WTC11 (cell line): ENCODE measurements around the gene C3orf18. TPM values are rescaled to one million over a fixed set of nuclear protein-coding genes. Genes with fewer than 3 reads are reported as not detected.

ENCODE experiments used
- ATAC-seq: fragments of 200-7000 bp; cut with Tn5 transposase; 2 replicates; pipeline ENCODE4 v1.10.0; 2021; ENCODE audit warnings: mild to moderate bottlenecking, moderate library complexity
- CTCF ChIA-PET: fragments of 300-600 bp; sonication (Branson Sonifier 250); formaldehyde crosslinking; loops from one replicate; lab custom pipeline; 2021; ENCODE audit warnings: antibody characterized with exemption; lab: Charles Lee
- POLR2A ChIA-PET: fragments of 350-600 bp; sonication (Branson Sonifier 250); formaldehyde crosslinking; loops from one replicate; lab custom pipeline; 2021; ENCODE audit warnings: antibody characterized with exemption; lab: Charles Lee
- DNase-seq: peaks from one replicate; pipeline ENCODE4 v3.0.0; 2021; ENCODE audit warnings: low spot score
- H3K27ac Mint-ChIP-seq: 2 replicates; pipeline ENCODE4 v1.8.0; 2021; ENCODE audit warnings: mixed read lengths
- H3K27me3 Mint-ChIP-seq: 2 replicates; pipeline ENCODE4 v1.8.0; 2021; ENCODE audit warnings: low read depth, mild to moderate bottlenecking, moderate library complexity, mixed read lengths
- H3K36me3 Mint-ChIP-seq: 2 replicates; pipeline ENCODE4 v1.8.0; 2021; ENCODE audit warnings: mixed read lengths
- H3K4me1 Mint-ChIP-seq: 2 replicates; pipeline ENCODE4 v1.8.0; 2022; ENCODE audit warnings: mixed read lengths
- H3K4me3 Mint-ChIP-seq: 2 replicates; pipeline ENCODE4 v1.8.0; 2021; ENCODE audit warnings: mild to moderate bottlenecking, moderate library complexity, mixed read lengths
- H3K9me3 Mint-ChIP-seq: 2 replicates; pipeline ENCODE4 v1.8.0; 2021; ENCODE audit warnings: mixed read lengths
- AR ChIP-seq: fragments of 250-450 bp; sonication (Bioruptor Pico); IDR thresholded peaks from 2 replicates; pipeline ENCODE4 v1.9.0; 2021; ENCODE audit warnings: mild to moderate bottlenecking
- ATF6 ChIP-seq: sonication (generic); formaldehyde crosslinking; IDR thresholded peaks from 2 replicates; pipeline ENCODE4 v1.8.1; 2023; ENCODE audit warnings: mild to moderate bottlenecking, missing genetic modification reagents
- CREB1 ChIP-seq: sonication (generic); formaldehyde crosslinking; IDR thresholded peaks from 2 replicates; pipeline ENCODE4 v1.8.0; 2023; ENCODE audit warnings: mild to moderate bottlenecking, missing genetic modification reagents
- E2F4 ChIP-seq: sonication (generic); formaldehyde crosslinking; IDR thresholded peaks from 2 replicates; pipeline ENCODE4 v1.8.1; 2022; ENCODE audit warnings: low read depth, mild to moderate bottlenecking, moderate library complexity, missing genetic modification reagents, borderline replicate concordance
- ERG ChIP-seq: fragments of 250-450 bp; sonication (Bioruptor Pico); IDR thresholded peaks from 2 replicates; pipeline ENCODE4 v1.8.0; 2021; ENCODE audit warnings: mild to moderate bottlenecking
- FOXK1 ChIP-seq: sonication (generic); formaldehyde crosslinking; IDR thresholded peaks from 2 replicates; pipeline ENCODE4 v1.8.0; 2022; ENCODE audit warnings: mild to moderate bottlenecking, moderate library complexity, missing genetic modification reagents
- JAZF1 ChIP-seq: fragments of 250-450 bp; sonication (Bioruptor Pico); IDR thresholded peaks from 2 replicates; pipeline ENCODE4 v1.9.0; 2021; ENCODE audit warnings: moderate library complexity, mild to moderate bottlenecking, inconsistent platforms
- MYBL2 ChIP-seq: sonication (generic); formaldehyde crosslinking; IDR thresholded peaks from 2 replicates; pipeline ENCODE4 v1.8.1; 2023; ENCODE audit warnings: mild to moderate bottlenecking, moderate library complexity, missing genetic modification reagents
- SMAD4 ChIP-seq: sonication (generic); formaldehyde crosslinking; IDR thresholded peaks from 2 replicates; pipeline ENCODE4 v1.8.0; 2022; ENCODE audit warnings: mild to moderate bottlenecking, missing genetic modification reagents
- TEAD1 ChIP-seq: sonication (generic); formaldehyde crosslinking; IDR thresholded peaks from 2 replicates; pipeline ENCODE4 v1.8.0; 2022; ENCODE audit warnings: mild to moderate bottlenecking, missing genetic modification reagents
- TP53 ChIP-seq: sonication (generic); formaldehyde crosslinking; IDR thresholded peaks from 2 replicates; pipeline ENCODE4 v1.8.1; 2023; ENCODE audit warnings: mild to moderate bottlenecking, missing genetic modification reagents
- USF1 ChIP-seq: sonication (generic); formaldehyde crosslinking; IDR thresholded peaks from 2 replicates; pipeline ENCODE4 v1.8.0; 2022; ENCODE audit warnings: mild to moderate bottlenecking, missing genetic modification reagents
- ZNF232 ChIP-seq: sonication (generic); formaldehyde crosslinking; IDR thresholded peaks from 2 replicates; pipeline ENCODE4 v1.8.0; 2022; ENCODE audit warnings: mild to moderate bottlenecking, missing genetic modification reagents
- ZNF512 ChIP-seq: sonication (generic); formaldehyde crosslinking; IDR thresholded peaks from 2 replicates; pipeline ENCODE4 v1.8.1; 2022; ENCODE audit warnings: missing genetic modification reagents, borderline replicate concordance
- total RNA-seq: library from RNA; stranded (reverse); gene quantifications from 3 replicates; pipeline ENCODE4 v1.2.3, GENCODE V29; 2021
- TF ChIP-seq, protein P1 (sequence below): fragments of 250-450 bp; sonication (Bioruptor Pico); IDR thresholded peaks from 2 replicates; pipeline ENCODE4 v2.1.2; 2022; ENCODE audit warnings: mild to moderate bottlenecking, moderate library complexity
- TF ChIP-seq, protein P2 (sequence below): sonication (generic); formaldehyde crosslinking; IDR thresholded peaks from 2 replicates; pipeline ENCODE4 v1.8.0; 2023; ENCODE audit warnings: missing genetic modification reagents
- TF ChIP-seq, protein P3 (sequence below): sonication (generic); formaldehyde crosslinking; conservative IDR thresholded peaks from 2 replicates; pipeline ENCODE4 v1.8.1; 2023; ENCODE audit warnings: mild to moderate bottlenecking, low read depth, missing genetic modification reagents, moderate library complexity
- TF ChIP-seq, protein P4 (sequence below): fragments of 250-450 bp; sonication (Bioruptor Pico); IDR thresholded peaks from 2 replicates; pipeline ENCODE4 v1.9.0; 2021; ENCODE audit warnings: mild to moderate bottlenecking

The C3orf18 gene
- total RNA-seq, 1 experiment from 2014 or later, result 12.1 TPM

GRCh38 chr3:50534681-50535330, 32.7 kb downstream of the C3orf18 start:
- peaks cover 29% of the 10 kb centered on the region for H3K27me3 Mint-ChIP-seq
- CTCF ChIA-PET, result interaction anchor here (0.9 to 1.7 kb wide), 5 partner anchors 8 to 99 kb away, joined by 3 to 11 read pairs (median 3); no protein-coding TSS in a partner anchor
- ATAC-seq, result no peak
- H3K9me3 Mint-ChIP-seq, result no peaks in the 10 kb centered on the region
- no peak for DNase-seq
- peaks cover 36% of the 10 kb centered on the region for H3K4me1 Mint-ChIP-seq
- POLR2A ChIA-PET, result interaction anchor here (1.0 kb wide), 1 partner anchor 13 kb away, joined by 5 read pairs; no protein-coding TSS in a partner anchor
- no peak overlapping the region for H3K4me3 Mint-ChIP-seq
- H3K36me3 Mint-ChIP-seq, result no peaks in the 10 kb centered on the region
- no peak overlapping the region for H3K27ac Mint-ChIP-seq
- TF ChIP-seq, protein P1, sequence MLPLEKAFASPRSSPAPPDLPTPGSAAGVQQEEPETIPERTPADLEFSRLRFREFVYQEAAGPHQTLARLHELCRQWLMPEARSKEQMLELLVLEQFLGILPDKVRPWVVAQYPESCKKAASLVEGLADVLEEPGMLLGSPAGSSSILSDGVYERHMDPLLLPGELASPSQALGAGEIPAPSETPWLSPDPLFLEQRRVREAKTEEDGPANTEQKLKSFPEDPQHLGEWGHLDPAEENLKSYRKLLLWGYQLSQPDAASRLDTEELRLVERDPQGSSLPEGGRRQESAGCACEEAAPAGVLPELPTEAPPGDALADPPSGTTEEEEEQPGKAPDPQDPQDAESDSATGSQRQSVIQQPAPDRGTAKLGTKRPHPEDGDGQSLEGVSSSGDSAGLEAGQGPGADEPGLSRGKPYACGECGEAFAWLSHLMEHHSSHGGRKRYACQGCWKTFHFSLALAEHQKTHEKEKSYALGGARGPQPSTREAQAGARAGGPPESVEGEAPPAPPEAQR (CRISPR knock-in tag), result no peak
- TF ChIP-seq TEAD1 (CRISPR knock-in tag) (no peak), SMAD4 (CRISPR knock-in tag) (no peak), ZNF512 (CRISPR knock-in tag) (no peak), AR (no peak), CREB1 (no peak), JAZF1 (CRISPR knock-in tag) (no peak), TP53 (CRISPR knock-in tag) (no peak), ZNF232 (CRISPR knock-in tag) (no peak), MYBL2 (CRISPR knock-in tag) (no peak), FOXK1 (CRISPR knock-in tag) (no peak), ERG (CRISPR knock-in tag) (no peak), ATF6 (CRISPR knock-in tag) (no peak), E2F4 (no peak), USF1 (CRISPR knock-in tag) (no peak)
- TF ChIP-seq, protein P2, sequence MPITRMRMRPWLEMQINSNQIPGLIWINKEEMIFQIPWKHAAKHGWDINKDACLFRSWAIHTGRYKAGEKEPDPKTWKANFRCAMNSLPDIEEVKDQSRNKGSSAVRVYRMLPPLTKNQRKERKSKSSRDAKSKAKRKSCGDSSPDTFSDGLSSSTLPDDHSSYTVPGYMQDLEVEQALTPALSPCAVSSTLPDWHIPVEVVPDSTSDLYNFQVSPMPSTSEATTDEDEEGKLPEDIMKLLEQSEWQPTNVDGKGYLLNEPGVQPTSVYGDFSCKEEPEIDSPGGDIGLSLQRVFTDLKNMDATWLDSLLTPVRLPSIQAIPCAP (CRISPR knock-in tag), result no peak
- TF ChIP-seq, protein P3, sequence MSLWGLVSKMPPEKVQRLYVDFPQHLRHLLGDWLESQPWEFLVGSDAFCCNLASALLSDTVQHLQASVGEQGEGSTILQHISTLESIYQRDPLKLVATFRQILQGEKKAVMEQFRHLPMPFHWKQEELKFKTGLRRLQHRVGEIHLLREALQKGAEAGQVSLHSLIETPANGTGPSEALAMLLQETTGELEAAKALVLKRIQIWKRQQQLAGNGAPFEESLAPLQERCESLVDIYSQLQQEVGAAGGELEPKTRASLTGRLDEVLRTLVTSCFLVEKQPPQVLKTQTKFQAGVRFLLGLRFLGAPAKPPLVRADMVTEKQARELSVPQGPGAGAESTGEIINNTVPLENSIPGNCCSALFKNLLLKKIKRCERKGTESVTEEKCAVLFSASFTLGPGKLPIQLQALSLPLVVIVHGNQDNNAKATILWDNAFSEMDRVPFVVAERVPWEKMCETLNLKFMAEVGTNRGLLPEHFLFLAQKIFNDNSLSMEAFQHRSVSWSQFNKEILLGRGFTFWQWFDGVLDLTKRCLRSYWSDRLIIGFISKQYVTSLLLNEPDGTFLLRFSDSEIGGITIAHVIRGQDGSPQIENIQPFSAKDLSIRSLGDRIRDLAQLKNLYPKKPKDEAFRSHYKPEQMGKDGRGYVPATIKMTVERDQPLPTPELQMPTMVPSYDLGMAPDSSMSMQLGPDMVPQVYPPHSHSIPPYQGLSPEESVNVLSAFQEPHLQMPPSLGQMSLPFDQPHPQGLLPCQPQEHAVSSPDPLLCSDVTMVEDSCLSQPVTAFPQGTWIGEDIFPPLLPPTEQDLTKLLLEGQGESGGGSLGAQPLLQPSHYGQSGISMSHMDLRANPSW (CRISPR knock-in tag), result no peak
- TF ChIP-seq, protein P4, sequence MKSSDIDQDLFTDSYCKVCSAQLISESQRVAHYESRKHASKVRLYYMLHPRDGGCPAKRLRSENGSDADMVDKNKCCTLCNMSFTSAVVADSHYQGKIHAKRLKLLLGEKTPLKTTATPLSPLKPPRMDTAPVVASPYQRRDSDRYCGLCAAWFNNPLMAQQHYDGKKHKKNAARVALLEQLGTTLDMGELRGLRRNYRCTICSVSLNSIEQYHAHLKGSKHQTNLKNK, result no peak
